GM18909 (cell line): ENCODE results near the gene SLC35E3.

Experiments used
- ATAC-seq: cut with Tn5 transposase; IDR thresholded peaks from one replicate; pipeline ENCODE4 v1.9.1; 2021; ENCODE audit warnings: mild to moderate bottlenecking; ENCODE audit not compliant: unreplicated experiment, poor library complexity

SLC35E3 gene

GRCh38 chr12:68768431-68768939 lies 22.5 kb downstream of the SLC35E3 start:
- no peak for ATAC-seq

GRCh38 chr12:68769941-68770340 lies 24.0 kb downstream of the SLC35E3 start:
- ATAC-seq = no peak

- ATAC-seq = no peak
These were observed 25.4 kb downstream of the SLC35E3 start for GRCh38 chr12:68771223-68771925.

GRCh38 chr12:68772714-68773113 lies 26.7 kb downstream of the SLC35E3 start:
- peak; percentile 74 for ATAC-seq

GRCh38 chr12:68773582-68773981 lies 27.6 kb downstream of the SLC35E3 start:
- ATAC-seq = no peak

GRCh38 chr12:68775121-68775630 lies 29.2 kb downstream of the SLC35E3 start:
- ATAC-seq = no peak

- ATAC-seq = no peak
These were observed 31.1 kb downstream of the SLC35E3 start for GRCh38 chr12:68776976-68777610.

- ATAC-seq = no peak
These were observed 33.3 kb downstream of the SLC35E3 start for GRCh38 chr12:68779280-68779679.

- no peak for ATAC-seq
These were observed 34.8 kb downstream of the SLC35E3 start for GRCh38 chr12:68780731-68781130.

GRCh38 chr12:68781728-68782127 lies 35.8 kb downstream of the SLC35E3 start:
- no peak for ATAC-seq

GRCh38 chr12:68784015-68784414 lies 38.0 kb downstream of the SLC35E3 start:
- no peak for ATAC-seq

- ATAC-seq = no peak
These were observed 39.4 kb downstream of the SLC35E3 start for GRCh38 chr12:68785358-68785757.

- ATAC-seq = no peak
These were observed 39.8 kb downstream of the SLC35E3 start for GRCh38 chr12:68785823-68786222.

- no peak for ATAC-seq
These were observed 41.0 kb downstream of the SLC35E3 start for GRCh38 chr12:68786929-68787328.

- no peak for ATAC-seq
These were observed 42.7 kb downstream of the SLC35E3 start for GRCh38 chr12:68788554-68789143.

- ATAC-seq = no peak
These were observed 43.3 kb downstream of the SLC35E3 start for GRCh38 chr12:68789144-68789878.

GRCh38 chr12:68790081-68790951 lies 44.3 kb downstream of the SLC35E3 start:
- no peak for ATAC-seq

GRCh38 chr12:68790952-68791234 lies 44.9 kb downstream of the SLC35E3 start:
- ATAC-seq = no peak

GRCh38 chr12:68791897-68792481 lies 46.0 kb downstream of the SLC35E3 start:
- no peak for ATAC-seq
